Stomach smooth muscle (tissue), 2 donors: ENCODE results near the gene GYPE.
"Not testable (repeated sequence)": the region's sequence is repeated elsewhere in the genome, so short reads cannot be mapped to it uniquely, and the experiment has no call there.

Experiments used
- H3K27ac ChIP-seq: one replicate; pipeline ENCODE4 v1.7.0; 2013; ENCODE audit warnings: mild to moderate bottlenecking, low read length, inconsistent platforms
- H3K27me3 ChIP-seq, 2 donors: one replicate each; pipeline ENCODE4 v1.7.0; 2013; ENCODE audit warnings: low read length in 2 of 2; ENCODE audit not compliant: insufficient read depth in 2 of 2, control insufficient read depth in 1 of 2
- H3K36me3 ChIP-seq, 2 donors: one replicate each; pipeline ENCODE4 v1.7.0; 2013; ENCODE audit warnings: low read length in 2 of 2; ENCODE audit not compliant: control insufficient read depth in 2 of 2, insufficient read depth in 2 of 2
- H3K4me1 ChIP-seq: one replicate; pipeline ENCODE4 v1.7.0; 2013; ENCODE audit warnings: low read length; ENCODE audit not compliant: control insufficient read depth, insufficient read depth
- H3K4me3 ChIP-seq, 2 donors: one replicate each; pipeline ENCODE4 v1.7.0; 2013; ENCODE audit warnings: low read length in 2 of 2
- H3K9ac ChIP-seq, 2 donors: one replicate each; pipeline ENCODE4 v1.7.0; 2013; ENCODE audit warnings: low read length in 2 of 2, mild to moderate bottlenecking in 1 of 2
- H3K9me3 ChIP-seq, 2 donors: one replicate each; pipeline ENCODE4 v1.7.0; 2013; ENCODE audit warnings: low read length in 2 of 2; ENCODE audit not compliant: control insufficient read depth in 2 of 2
- donor health status: healthy.
- donor health status: Pancreatic carcinoma.

Gene GYPE

DNA sequence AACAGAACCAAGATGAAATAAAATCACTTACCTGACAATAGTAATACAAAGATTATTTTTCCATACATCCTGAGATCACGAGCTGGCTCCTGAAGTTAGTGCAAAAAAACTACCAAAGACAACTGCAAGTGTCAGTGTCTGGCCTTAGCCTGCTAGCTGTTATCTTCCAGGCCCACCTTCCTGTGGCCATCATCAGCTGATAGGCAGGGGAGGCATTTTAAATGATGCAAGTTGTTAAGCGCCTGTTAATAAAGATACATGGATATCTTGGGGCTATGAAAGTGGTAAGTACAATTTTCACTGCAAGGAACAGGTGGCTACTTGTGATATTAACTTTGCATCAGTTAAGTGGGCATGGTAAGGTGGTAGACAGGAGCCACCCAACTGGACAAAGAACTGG lies at the start of gene GYPE:
Gene GYPE (minus strand): TSS at position 120 of the 400 bp plus-strand sequence. CDS start 52 bp downstream, at position 68.
- not testable (repeated sequence) for H3K36me3 ChIP-seq, H3K9me3 ChIP-seq

DNA sequence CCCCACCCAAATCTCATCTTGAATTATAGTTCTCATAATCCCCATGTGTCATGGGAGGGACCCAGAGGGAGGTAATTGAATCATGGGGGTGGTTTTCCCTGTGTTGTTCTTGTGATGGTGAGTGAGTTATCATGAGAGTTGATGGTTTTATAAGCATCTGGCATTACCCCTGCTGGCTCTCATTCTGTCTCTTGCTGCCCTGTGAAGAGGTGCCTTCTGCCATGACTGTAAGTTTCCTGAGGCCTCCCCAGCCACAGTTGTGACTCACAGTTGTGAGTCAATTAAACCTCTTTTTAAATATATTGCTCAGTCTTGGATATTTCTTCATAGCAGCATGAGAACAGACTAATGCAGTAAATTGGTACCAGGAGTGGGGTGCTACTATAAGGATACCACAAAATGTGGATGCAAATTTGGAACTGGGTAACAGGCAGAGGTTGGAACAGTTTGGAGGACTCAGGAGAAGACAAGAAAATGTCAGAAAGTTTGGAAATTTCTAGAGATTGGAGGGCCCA lies 46.2 kb upstream of the GYPE start:
- not testable (repeated sequence) for H3K27ac ChIP-seq, H3K36me3 ChIP-seq, H3K4me1 ChIP-seq, H3K9ac ChIP-seq, H3K9me3 ChIP-seq, H3K27me3 ChIP-seq, H3K4me3 ChIP-seq

More for the DNA sequence above, at the start of gene GYPE:
- H3K4me3 ChIP-seq, H3K27me3 ChIP-seq, H3K4me1 ChIP-seq, H3K27ac ChIP-seq, H3K9ac ChIP-seq: not testable (repeated sequence)

DNA sequence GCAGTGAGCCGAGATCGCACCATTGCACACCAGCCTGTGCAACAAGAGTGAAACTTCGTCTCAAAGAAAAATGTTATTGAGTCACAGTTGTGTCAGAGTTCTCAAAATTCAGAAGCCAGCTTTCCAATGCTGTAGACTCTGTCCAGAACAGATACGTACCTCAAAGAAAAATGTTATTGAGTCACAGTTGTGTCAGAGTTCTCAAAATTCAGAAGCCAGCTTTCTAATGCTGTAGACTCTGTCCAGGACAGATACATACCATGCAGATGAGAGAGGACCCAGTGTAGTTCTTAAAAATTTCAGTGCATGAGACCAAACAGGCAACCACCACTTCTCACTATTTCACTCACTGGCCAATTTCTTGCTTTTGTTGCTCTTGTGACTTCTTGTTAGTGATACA lies 45.6 kb upstream of the GYPE start:
- not testable (repeated sequence) for H3K9ac ChIP-seq, H3K27ac ChIP-seq, H3K36me3 ChIP-seq, H3K4me3 ChIP-seq, H3K27me3 ChIP-seq, H3K4me1 ChIP-seq, H3K9me3 ChIP-seq

DNA sequence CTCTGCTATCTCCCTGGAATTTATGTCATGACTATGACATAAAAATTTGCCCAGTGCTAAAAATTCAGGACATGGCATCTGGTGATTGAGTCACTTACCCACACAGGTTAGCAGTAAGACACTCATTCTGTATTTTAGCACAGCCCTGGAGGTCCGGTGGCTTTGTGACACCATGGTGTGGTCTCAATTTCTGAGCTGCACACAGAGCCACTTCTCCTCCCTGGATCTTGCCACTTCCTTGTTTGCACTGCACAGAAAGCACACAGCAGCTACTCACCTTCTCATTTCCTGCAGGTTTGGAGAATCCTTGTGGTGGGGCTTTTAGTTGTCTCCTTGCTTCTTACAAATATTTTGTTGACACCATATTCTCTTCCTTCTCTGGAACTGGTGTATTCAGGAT lies 44.8 kb upstream of the GYPE start:
- H3K4me1 ChIP-seq, H3K27ac ChIP-seq, H3K36me3 ChIP-seq, H3K4me3 ChIP-seq, H3K27me3 ChIP-seq, H3K9ac ChIP-seq, H3K9me3 ChIP-seq: not testable (repeated sequence)

DNA sequence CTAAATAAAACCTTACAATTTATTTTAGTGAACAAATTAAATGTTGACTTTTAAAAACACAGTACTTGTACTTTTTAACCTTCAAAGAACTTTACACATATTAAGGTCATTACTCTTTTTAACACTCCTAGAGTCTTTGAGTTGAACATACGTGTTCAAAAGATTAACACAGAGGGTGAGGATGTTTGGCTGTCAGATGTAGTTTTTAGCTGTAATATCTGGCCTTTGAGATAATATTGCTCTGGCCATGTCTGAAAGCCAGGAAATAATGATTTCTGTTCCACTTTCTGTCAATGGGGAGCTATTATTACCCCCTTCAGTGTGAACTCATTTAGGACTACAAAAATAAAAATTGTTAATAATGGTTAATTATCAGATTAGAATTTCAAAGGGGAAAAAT lies 42.1 kb upstream of the GYPE start:
- not testable (repeated sequence) for H3K27ac ChIP-seq, H3K4me3 ChIP-seq, H3K9me3 ChIP-seq, H3K36me3 ChIP-seq, H3K27me3 ChIP-seq, H3K9ac ChIP-seq, H3K4me1 ChIP-seq

DNA sequence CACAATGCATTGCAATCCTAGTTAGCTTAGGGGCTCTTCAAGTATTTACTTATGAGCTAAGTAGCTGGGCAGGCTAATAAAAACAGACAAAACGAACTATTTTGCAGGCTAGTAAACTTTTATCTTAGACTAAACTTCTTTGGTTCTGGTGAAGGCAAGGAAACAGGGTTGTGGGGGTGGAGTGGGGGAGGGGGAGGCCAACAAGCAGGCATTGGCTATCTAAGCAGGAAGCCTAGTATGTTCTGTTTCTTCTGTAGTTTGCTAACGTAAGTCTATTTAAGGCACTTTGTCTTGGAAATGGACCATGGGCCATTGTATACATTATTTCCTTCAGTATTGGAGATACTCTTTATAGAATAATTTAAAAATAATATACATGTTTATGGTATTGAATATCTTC lies 35.3 kb upstream of the GYPE start:
- not testable (repeated sequence) for H3K36me3 ChIP-seq, H3K27ac ChIP-seq, H3K9me3 ChIP-seq, H3K9ac ChIP-seq, H3K4me1 ChIP-seq, H3K4me3 ChIP-seq, H3K27me3 ChIP-seq

DNA sequence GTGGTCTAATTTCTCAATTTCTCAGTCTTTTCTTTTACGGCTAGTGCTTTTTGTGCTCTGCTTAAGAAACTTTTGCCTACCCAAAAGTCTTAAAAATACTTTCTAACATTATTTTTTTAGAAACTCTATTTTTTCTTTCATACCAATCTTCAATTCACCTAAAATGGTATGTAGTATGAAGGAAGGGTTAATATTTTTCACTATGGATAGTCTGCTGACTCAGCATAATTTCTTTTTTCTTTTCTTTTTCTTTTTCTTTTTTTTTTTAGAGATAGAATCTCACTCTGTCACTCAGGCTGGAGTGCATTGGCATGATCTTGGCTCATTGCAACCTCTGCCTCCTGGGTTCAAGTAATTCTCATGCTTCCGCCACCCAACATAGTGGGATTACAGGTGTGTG lies 34.2 kb upstream of the GYPE start:
- Histone ChIP-seq H3K9ac (no peak overlapping the region), H3K27me3 (no peaks in the 10 kb centered on the region), H3K9me3 (no peaks in the 10 kb centered on the region), H3K36me3 (no peaks in the 10 kb centered on the region), H3K4me1 (no peaks in the 10 kb centered on the region), H3K27ac (no peak overlapping the region), H3K4me3 (no peak overlapping the region)

DNA sequence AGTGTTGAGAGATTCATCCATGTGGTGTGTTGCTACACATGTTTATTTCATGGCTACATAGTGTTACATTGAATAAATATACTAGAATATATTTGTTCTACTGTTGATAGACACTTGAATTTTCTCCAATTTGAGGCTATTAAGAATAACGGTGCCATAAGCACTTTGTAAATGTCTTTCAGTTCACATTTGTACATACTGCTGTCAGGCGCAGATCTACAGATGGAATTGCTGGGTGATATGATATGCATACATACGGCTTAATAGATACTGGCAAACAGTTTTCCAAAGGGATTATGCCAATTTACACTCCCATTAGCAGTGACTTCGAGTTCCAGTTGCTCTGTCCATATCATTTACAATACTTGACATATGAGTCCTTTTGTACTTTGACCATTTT lies 33.5 kb upstream of the GYPE start:
- not testable (repeated sequence) for H3K9ac ChIP-seq, H3K27me3 ChIP-seq, H3K9me3 ChIP-seq, H3K4me3 ChIP-seq, H3K36me3 ChIP-seq, H3K27ac ChIP-seq, H3K4me1 ChIP-seq

DNA sequence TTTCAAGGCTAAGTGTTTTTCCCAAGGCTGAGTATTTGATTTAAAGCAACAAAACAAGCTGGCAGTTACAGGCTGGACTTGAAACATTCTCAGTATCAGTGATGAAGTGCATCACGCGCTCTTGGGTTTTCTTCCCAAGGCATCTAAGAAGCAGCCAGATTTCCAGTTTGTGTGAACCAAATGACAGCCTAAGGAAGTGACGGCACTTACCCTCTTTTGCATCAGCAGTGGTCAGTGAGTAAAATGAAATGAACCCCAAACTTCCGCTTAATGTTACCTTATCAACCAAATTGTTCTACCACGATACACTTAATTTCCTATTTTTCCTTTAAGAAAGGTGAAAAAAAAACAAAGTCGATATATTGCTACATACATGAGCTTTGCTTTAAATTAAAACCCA lies 15.8 kb upstream of the GYPE start:
- no peaks in the 10 kb centered on the region for H3K27me3 ChIP-seq
- no peak overlapping the region for H3K27ac ChIP-seq
- no peak overlapping the region for H3K9ac ChIP-seq
- H3K9me3 ChIP-seq: no peaks in the 10 kb centered on the region
- no peaks in the 10 kb centered on the region for H3K4me1 ChIP-seq
- no peaks in the 10 kb centered on the region for H3K36me3 ChIP-seq
- H3K4me3 ChIP-seq: no peak overlapping the region

DNA sequence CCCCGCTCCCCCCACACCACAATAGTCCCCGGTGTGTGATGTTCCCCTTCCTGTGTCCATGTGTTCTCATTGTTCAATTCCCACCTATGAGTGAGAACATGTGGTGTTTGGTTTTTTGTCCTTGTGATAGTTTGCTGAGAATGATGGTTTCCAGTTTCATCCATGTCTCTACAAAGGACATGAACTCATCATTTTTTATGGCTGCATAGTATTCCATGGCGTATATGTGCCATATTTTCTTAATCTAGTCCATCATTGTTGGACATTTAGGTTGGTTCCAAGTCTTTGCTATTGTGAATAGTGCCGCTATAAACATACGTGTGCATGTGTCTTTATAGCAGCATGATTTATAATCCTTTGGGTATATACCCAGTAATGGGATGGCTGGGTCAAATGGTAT lies 11.1 kb upstream of the GYPE start:
- H3K27ac ChIP-seq: not testable (repeated sequence)

DNA sequence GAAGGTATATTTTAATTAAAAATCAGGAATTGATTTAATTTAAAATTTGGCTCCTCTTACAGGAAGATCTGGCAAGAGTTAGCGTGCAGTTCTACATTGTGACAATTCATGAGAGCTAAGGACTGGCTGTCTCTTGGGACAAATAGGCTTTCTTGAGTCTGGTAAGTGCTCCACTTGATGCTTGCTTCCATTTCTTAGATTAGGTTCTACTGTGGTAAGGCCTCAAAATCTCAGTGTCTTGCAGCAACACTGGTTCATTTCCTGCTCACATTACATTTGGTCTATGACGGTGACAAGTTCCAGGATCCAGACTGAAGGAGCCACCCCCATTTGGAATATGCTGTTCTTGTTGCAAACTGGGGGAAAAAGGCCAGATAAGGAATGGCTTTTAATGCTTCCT lies 7.1 kb upstream of the GYPE start:
- not testable (repeated sequence) for H3K27ac ChIP-seq, H3K9ac ChIP-seq, H3K9me3 ChIP-seq, H3K27me3 ChIP-seq, H3K36me3 ChIP-seq, H3K4me3 ChIP-seq, H3K4me1 ChIP-seq

More for the DNA sequence above, 11.1 kb upstream of the GYPE start:
- H3K4me1 ChIP-seq, H3K4me3 ChIP-seq, H3K36me3 ChIP-seq, H3K9ac ChIP-seq, H3K9me3 ChIP-seq, H3K27me3 ChIP-seq: not testable (repeated sequence)
